ENCODE measurements around the gene VPS41. TPM values are rescaled to one million over a fixed set of nuclear protein-coding genes. Genes with fewer than 3 reads are reported as not detected.

The VPS41 gene
- total RNA-seq, 4 donors from 2014 or later = 26.4 to 116 (median 41.3) TPM

DNA sequence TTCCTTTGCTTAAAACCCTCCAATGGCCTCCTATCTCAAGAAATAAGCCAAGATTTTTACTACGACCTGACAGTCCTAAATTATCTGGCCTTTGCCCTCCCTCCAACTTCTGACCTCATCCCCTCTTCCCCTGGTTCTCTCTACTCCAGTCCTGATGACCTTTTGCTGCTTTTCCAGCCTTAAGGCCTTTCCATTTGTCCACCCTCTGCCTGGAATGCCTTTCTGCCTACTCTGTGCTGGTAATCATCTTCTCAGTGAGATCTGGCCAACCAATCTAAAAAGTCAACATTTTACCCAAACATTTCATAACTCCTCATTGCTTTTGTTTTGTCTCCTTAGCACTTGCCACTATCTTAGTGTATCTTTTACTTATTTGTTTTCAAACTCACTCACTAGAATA, 75.7 kb downstream of the VPS41 start:
- Histone ChIP-seq H3K36me3 (no peaks in the 10 kb centered on the region), H3K27me3 (no peaks in the 10 kb centered on the region), H3K9me3 (no peaks in the 10 kb centered on the region), H3K4me1 (no peaks in the 10 kb centered on the region), H3K4me3 (no peak overlapping the region), H3K27ac (no peak overlapping the region)
- no peak for DNase-seq
- TF ChIP-seq, protein P1, sequence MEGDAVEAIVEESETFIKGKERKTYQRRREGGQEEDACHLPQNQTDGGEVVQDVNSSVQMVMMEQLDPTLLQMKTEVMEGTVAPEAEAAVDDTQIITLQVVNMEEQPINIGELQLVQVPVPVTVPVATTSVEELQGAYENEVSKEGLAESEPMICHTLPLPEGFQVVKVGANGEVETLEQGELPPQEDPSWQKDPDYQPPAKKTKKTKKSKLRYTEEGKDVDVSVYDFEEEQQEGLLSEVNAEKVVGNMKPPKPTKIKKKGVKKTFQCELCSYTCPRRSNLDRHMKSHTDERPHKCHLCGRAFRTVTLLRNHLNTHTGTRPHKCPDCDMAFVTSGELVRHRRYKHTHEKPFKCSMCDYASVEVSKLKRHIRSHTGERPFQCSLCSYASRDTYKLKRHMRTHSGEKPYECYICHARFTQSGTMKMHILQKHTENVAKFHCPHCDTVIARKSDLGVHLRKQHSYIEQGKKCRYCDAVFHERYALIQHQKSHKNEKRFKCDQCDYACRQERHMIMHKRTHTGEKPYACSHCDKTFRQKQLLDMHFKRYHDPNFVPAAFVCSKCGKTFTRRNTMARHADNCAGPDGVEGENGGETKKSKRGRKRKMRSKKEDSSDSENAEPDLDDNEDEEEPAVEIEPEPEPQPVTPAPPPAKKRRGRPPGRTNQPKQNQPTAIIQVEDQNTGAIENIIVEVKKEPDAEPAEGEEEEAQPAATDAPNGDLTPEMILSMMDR (IDR thresholded peaks at IDR 0.05) = no peak
- TF ChIP-seq POLR2A (IDR thresholded peaks at IDR 0.05) = no peak

DNA sequence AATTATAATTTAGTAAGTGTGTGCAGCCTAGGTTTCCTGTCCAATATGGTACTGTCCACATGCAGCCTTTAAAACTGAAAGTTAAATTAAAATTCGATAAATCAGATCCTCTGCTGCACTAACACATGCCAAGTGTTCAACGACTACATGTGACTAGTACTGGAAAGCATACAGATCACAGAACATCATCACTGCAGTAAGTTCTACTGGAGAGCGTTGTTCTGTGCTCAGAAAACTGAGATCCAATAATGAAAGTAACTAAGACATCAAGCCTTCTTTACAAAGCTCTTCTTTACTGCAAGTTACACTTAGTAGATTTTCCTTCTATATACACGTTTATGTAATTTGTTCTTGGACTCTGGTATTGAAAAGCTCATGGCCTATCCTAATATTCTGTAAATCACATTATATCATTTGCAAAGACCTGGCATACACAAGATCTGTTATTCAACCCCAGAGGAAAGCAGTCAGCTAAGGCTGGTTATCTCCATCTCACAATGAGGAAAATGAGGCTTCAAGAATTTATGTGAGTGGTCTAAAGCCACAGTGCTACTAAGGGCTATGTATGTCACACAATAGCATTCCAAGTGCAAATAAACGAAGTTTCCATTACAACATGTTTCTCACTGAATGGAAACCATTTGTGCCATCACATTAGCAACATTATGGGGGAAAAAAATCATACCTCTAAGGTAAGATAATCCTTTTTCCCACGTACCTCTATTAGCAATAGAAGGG, 77.6 kb downstream of the VPS41 start:
- H3K27ac ChIP-seq = no peak overlapping the region
- H3K36me3 ChIP-seq = no peaks in the 10 kb centered on the region
- no peak overlapping the region for H3K4me3 ChIP-seq
- H3K9me3 ChIP-seq = no peaks in the 10 kb centered on the region
- H3K27me3 ChIP-seq = no peaks in the 10 kb centered on the region
- no peaks in the 10 kb centered on the region for H3K4me1 ChIP-seq
- TF ChIP-seq POLR2A (IDR thresholded peaks at IDR 0.05) = no peak
- TF ChIP-seq, protein P1 (IDR thresholded peaks at IDR 0.05) = no peak
- DNase-seq = no peak

DNA sequence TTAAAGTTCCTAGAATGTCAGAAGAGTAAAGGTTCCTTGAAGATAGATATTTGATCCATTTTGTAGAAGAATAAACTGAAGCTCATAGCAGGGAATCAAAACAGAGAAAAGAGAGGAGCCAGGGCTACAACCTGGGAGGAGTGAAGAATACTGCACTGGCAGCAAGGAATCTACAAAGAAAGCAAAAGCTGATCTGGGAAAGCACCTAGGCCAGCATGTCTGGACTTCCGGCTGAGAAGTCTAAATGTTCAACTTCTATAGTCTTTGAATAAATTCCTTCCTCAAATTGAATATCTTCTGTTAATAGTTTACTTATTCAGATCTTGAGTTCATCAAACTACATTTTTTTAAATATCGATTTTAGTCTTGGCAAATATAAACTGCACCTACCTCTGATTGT, 78.2 kb downstream of the VPS41 start:
- no peak for TF ChIP-seq POLR2A (IDR thresholded peaks at IDR 0.05)
- TF ChIP-seq, protein P1 (IDR thresholded peaks at IDR 0.05) = no peak
- no peaks in the 10 kb centered on the region for H3K4me1 ChIP-seq
- no peaks in the 10 kb centered on the region for H3K36me3 ChIP-seq
- no peaks in the 10 kb centered on the region for H3K27me3 ChIP-seq
- H3K27ac ChIP-seq = no peak overlapping the region
- no peak for DNase-seq
- no peak overlapping the region for H3K4me3 ChIP-seq
- H3K9me3 ChIP-seq = no peaks in the 10 kb centered on the region

DNA sequence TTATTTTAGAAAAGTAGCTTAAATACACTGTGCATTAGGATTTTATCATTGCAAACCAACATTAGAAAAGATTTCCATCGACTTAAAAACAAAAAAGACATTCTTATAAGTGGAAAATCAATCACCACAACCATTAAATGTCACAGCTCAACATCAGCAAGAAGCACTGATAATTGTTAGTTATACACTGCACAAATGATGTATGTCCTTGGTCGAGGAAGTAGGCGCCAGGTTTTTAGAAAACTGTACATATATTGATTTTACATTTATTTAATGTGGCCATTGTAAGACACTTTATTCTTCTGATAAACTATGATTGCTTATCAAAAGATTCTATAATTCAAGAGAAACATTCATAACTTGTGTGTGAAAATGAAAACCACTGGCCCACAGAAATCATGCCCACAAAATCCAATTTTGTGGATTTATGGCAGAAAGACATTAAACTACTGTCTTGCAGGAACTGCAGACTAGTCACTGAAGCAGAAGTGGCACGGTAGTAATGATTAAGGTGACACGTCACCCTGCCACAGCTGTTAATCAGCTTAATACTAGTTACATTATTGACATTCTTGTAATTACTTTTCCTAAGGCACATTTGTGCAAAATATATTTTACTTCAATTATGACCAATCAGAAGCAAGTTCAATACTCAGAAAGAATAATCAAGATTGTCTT, 79.4 kb downstream of the VPS41 start:
- Histone ChIP-seq H3K36me3 (no peaks in the 10 kb centered on the region), H3K27me3 (no peaks in the 10 kb centered on the region), H3K27ac (no peak overlapping the region), H3K9me3 (no peaks in the 10 kb centered on the region), H3K4me1 (no peaks in the 10 kb centered on the region), H3K4me3 (no peak overlapping the region)
- no peak for DNase-seq
- TF ChIP-seq, protein P1 (IDR thresholded peaks at IDR 0.05) = no peak
- TF ChIP-seq POLR2A (IDR thresholded peaks at IDR 0.05) = no peak

DNA sequence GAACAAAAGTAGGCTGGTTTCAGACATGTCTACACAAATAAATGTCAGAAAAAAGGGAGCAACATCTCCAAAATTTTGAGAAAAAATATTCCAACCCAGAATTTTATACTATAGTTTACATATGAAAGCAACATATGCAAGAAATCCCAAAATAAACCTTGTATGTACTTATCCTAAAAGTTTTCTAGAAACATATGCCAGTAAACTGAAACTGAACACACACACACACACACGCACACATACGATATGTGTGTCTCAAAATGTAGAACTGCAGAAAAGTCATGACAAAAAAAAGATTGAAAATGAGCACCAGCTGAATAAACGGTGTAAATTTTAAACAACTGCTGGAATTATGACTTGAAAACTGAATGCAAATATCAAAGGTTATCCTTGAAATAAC, 81.0 kb downstream of the VPS41 start:
- DNase-seq = no peak
- no peaks in the 10 kb centered on the region for H3K9me3 ChIP-seq
- no peaks in the 10 kb centered on the region for H3K36me3 ChIP-seq
- H3K27me3 ChIP-seq = no peaks in the 10 kb centered on the region
- H3K4me3 ChIP-seq = no peak overlapping the region
- no peak for TF ChIP-seq POLR2A (IDR thresholded peaks at IDR 0.05)
- TF ChIP-seq, protein P1 (IDR thresholded peaks at IDR 0.05) = no peak
- no peaks in the 10 kb centered on the region for H3K4me1 ChIP-seq
- no peak overlapping the region for H3K27ac ChIP-seq

All from Peyer's patch (tissue), 4 donors.